Measurements from ENCODE around the gene TCN2. TPM values are rescaled to one million over a fixed set of nuclear protein-coding genes. Genes with fewer than 3 reads are reported as not detected.
"Not testable (repeated sequence)": the region's sequence is repeated elsewhere in the genome, so short reads cannot be mapped to it uniquely, and the experiment has no call there.

Gene TCN2
- total RNA-seq, 1 donor from 2014 or later: 14.6 TPM

DNA sequence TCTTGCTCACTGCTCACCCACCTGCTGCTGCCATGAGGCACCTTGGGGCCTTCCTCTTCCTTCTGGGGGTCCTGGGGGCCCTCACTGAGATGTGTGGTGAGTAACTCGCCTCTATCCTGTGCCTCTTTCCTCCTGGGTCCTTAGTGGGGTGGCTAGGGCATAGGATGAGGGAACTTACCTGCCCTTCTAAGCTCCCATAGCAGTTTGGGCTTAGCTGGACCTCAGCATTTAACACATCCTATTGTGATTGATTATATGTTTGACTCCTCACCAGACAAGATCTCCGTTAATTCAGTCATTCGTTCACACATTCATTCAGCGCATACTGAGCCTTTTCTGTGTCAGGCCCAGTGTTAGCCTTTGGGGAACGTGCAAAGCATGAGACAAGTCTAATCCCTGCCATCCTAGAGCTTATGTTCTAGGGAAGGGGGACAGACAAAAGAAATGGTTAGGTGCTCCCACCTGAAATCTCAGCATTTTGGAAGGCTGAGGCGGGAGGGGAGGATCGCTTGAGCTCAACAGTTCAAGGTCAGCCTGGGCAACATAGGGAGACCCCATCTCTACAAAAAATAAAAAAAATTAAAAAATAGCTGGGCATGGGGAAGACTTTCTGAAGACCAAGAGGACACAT lies 441 bp downstream of the TCN2 start:
- DNase-seq (peak; percentile 10), ATAC-seq (no peak)
- intact Hi-C loops (cut with micrococcal nuclease): no loop called here

DNA sequence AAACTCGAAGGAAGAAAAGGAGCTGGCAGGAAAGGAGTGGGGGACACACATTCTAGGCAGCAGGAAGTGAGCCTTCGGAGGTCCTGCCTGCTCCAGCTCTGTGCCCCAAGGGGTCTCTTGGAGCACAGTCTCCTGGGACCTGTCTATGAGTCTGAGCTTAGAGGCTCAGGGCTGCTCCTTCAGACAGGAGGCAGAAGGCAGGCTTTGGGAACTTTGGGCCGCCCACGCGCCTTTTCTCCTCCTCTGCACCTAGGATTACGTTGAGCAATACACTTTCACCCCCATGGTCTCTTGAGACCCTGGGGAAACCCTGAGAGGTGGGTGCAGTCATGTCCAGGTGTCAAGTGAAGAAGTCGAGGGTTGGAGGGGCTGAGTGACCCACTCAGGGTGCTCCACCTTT lies 965 bp downstream of the TCN2 start:
- intact Hi-C loops (cut with micrococcal nuclease): no loop called here

DNA sequence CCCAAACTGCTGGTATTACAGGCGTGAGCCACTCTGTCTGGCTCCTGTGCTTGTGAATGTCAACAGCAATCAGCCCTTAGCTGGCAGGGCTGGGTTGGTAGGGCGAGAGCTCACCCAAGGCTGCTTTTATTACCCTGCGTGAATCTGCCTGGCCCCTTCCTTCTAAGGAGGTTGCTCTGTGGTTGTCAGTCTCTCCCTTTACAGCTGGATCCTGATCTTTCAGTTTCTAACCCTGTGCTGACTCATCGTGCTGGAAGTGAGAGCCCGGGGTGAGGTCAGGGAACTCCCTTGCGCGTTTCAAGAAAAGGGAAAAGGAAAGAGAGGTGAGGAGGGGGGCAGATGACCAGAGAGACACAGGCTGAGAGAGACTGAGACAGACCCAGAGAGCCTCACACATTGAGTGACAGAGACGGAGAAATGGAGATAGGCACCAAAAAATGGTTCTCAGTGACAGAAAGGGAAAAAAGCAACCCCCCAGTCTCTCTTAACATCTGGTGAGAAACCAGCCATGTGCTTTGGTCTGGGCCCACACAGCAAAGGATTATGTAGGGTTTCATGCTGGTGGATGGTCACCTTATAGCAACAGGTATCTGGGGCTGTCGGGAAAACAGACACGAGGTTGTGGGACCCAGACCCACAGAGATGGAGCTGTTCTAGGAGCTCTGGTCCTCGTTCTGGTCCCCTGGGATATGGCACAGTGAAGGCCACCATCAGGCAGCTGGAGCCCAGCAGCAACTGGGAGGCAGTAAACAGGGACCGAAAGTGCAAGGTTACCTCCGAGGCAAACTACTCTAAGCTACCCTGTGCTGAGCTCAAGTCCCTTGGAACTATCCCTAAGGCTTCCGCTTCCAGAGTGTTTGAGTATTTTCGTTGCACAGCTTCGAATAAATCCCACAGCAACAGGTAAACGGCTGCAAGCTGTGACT lies 2.5 kb downstream of the TCN2 start:
- ATAC-seq (peak; percentile 53), DNase-seq (peak; percentile 35)
- intact Hi-C loops (cut with micrococcal nuclease): no loop called here

More for the DNA sequence above, 965 bp downstream of the TCN2 start:
- DNase-seq: peak; percentile 16
- no peak for ATAC-seq

DNA sequence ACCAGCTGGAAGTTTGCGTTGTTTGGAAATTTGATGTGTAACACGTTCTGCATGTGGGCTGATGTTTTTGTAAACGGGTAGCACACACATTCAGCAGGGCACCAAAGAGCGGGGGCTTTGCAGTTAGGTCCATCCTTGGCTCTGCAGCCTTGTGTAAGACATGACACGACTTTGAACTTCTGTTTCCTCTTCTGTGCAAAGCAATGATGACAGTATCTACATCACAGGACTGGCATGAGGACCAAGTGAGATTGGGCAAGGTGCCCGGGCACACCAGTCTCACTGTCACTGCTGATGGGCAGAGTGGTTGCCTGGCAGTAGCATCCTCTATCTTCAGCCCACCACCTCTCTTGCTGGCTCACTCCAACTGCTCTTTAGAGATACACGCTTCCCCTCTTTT lies 3.3 kb downstream of the TCN2 start:
- no peak for ATAC-seq
- peak; percentile 57 for DNase-seq
- intact Hi-C loops (cut with micrococcal nuclease): no loop called here

DNA sequence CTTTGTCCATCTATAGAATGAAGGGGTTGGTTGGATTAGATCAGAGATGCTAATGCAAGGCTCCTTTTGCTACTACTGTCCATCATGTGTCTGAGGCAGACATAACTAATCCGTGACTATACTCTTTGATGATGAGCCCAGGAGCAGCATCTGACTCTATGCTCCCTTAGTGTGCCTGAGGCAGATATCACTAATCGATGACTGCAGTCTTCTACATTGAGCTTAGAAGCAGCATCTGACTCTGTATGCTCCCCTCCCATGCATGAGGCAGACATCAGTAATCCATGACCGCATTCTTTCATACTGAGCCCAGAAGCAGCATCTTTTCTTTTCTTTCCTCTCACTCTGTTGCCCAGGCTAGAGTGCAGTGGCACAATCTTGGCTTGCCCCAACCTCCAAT lies 4.2 kb downstream of the TCN2 start:
- ATAC-seq: no peak
- no peak for DNase-seq
- intact Hi-C loops (cut with micrococcal nuclease): no loop called here

DNA sequence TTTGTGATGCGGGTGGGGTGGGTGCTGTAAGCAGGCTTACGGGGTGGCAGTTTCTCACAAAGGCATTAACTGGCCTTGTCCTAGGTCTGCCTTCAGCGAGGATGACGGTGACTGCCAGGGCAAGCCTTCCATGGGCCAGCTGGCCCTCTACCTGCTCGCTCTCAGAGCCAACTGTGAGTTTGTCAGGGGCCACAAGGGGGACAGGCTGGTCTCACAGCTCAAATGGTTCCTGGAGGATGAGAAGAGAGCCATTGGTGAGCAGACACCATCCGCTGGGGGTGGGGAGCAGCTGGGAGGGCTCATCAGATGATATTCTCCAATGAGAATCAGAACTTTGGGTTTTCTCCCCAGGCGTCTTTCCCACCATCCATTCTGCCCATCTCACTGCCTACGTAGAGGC lies 5.8 kb downstream of the TCN2 start:
- no peak for ATAC-seq
- intact Hi-C loops (cut with micrococcal nuclease): no loop called here
- peak; percentile 7 for DNase-seq

DNA sequence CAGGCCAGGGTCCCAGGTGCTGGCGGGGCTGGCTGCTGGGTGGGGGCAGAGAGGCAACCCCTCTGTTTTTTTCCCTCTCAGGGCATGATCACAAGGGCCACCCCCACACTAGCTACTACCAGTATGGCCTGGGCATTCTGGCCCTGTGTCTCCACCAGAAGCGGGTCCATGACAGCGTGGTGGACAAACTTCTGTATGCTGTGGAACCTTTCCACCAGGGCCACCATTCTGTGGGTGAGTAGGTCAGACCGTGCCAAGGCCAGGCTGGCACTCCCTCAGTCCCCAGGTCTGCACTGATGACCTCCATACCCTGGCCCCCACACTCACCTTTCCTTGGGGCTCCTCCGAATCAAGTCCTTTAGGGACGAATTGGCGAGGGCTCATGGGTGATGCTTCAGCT lies 7.3 kb downstream of the TCN2 start:
- intact Hi-C loops (cut with micrococcal nuclease): no loop called here
- ATAC-seq (no peak), DNase-seq (peak; percentile 7)

DNA sequence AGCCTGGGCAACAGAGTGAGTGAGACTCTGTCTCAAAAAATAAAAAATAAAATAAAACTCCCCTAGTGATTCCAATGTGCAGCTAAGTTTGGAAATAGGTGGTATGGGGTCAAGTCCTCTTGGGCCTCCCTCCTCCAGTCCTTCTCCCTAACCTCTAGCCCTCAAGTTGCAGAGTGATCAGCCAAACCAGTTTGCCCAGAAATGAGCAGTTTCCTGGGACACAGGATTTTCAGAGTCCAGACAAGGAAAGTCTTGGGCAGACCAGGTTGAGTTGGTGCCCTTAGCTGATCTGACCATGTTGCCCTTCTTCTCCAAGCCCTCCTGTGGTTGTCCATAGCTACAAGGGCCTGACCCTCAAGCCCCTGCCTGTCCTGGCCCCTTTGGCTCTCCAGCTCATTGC lies 7.9 kb downstream of the TCN2 start:
- intact Hi-C loops (cut with micrococcal nuclease): no loop called here
- ATAC-seq: no peak
- DNase-seq: no peak

DNA sequence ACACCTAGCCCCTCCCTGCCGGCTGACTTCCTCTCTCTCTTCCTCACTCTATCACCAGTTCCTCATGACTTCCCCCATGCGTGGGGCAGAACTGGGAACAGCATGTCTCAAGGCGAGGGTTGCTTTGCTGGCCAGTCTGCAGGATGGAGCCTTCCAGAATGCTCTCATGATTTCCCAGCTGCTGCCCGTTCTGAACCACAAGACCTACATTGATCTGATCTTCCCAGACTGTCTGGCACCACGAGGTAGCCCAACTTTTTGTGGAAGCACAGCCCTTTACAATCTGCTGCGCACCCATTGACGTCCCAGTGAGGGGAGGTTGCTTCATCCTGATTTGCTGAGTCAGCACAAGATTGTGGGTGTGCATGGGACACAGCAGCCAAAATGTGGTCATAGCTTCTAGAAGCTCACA lies 8.6 kb downstream of the TCN2 start:
- ATAC-seq (peak; percentile 41), DNase-seq (no peak)
- intact Hi-C loops (cut with micrococcal nuclease): no loop called here

GRCh38 chr22:30617819-30618218 lies 10.8 kb downstream of the TCN2 start:
- intact Hi-C loops (cut with micrococcal nuclease): no loop called here

DNA sequence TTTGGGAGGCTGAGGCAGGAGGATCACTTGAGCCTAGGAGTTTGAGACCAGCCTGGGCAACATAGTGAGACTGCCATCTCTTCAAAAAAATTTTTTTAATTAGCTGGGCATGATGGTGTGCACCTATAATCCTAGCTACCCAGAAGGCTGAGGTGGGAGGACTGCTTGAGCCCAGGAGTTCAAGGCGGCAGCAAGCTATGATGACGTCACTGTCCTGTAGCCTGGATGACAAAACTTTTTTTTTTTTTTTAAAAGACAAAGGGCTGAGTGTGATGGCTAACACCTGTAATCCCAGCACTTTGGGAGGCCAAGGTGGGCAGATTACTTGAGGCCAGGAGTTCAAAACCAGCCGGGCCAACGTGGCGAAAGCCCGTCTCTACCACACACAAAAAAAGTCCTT lies 12.9 kb downstream of the TCN2 start:
- DNase-seq; ATAC-seq; intact Hi-C loops (cut with micrococcal nuclease): not testable (repeated sequence)

More at GRCh38 chr22:30617819-30618218, 10.8 kb downstream of the TCN2 start:
- ATAC-seq (no peak), DNase-seq (no peak)

GRCh38 chr22:30626413-30626812 lies 19.4 kb downstream of the TCN2 start:
- no peak for ATAC-seq
- DNase-seq: no peak
- intact Hi-C loops (cut with micrococcal nuclease): no loop called here

- intact Hi-C loops (cut with micrococcal nuclease): no loop called here
- DNase-seq: no peak
- no peak for ATAC-seq
Observed at GRCh38 chr22:30627471-30627870, 20.5 kb downstream of the TCN2 start.

DNA sequence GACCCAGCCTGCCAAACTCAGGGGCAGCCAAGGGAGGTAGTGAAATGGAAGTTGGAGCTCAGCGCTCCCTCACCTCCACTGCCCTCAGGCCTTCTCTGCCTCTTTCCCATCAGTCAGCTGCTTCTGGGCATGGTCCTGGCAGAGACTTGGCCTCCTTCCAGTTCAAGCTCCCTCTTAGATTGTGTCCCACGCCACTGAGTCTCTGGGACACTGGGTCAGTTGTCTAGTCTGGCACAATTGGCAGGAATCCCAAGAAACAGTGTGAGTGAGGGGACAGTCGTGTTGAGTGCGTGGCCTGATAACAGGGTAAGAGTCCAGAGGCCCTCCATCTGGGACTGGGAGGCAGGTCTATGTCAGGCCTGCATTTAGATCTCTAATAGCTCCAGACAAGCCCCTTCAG lies 21.5 kb downstream of the TCN2 start:
- intact Hi-C loops (cut with micrococcal nuclease): no loop called here
- ATAC-seq: peak; percentile 94
- peak; percentile 41 for DNase-seq

DNA sequence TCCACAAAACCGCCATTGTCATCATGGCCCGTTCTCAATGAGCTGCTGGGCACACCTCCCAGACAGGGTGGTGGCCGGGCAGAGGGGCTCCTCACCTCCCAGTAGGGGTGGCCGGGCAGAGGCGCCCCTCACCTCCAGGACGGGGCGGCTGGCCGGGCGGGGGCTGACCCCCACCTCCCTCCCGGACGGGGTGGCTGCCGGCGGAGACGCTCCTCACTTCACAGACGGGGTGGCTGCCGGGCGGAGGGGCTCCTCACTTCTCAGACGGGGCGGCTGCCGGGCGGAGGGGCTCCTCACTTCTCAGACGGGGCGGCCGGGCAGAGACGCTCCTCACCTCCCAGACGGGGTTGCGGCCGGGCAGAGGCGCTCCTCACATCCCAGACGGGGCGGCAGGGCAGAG lies 24.5 kb downstream of the TCN2 start:
- ATAC-seq; DNase-seq; intact Hi-C loops (cut with micrococcal nuclease): not testable (repeated sequence)

DNA sequence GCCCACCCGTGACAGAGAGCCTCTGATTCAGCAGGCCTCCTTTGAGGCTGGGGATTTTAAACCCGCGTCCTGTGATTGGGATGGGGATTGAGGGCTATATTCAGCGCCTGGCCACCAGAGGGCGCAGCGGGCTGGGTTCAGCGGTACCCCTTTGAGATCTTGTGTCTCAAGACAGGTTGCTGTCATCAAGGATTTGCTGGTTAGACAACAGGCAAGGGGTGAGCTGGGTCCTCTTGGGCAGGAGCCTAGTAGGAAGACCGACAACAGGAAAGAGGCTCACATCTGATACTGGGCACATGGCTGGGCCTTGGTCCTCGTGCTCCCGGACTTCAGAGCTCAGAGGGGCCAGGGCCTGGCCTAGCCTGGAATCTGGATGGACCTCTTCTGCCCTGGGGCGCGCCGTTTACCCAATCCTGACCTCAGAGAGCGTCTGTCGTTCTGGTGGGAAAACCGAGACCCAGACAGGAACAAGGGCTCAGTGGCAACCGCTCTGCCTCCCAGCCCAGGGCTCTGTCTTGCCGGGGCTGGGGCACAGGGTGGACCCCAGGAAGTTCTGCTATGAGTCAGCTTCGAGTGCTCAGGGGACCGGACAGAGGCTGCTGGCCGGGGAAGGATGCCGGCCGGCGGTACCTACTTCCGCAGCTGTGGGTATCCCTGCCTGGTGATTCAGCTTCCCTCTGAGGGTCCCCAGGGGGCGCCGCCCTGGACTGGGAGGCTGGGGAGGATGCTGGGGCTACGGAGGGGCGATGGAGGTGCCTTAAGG lies 27.7 kb downstream of the TCN2 start:
- DNase-seq (peak; percentile 90), ATAC-seq (peak; percentile 76)
- intact Hi-C loops (cut with micrococcal nuclease): loop anchor here (5.0 kb wide), 1 partner anchor 123 kb away; no protein-coding TSS in a partner anchor

DNA sequence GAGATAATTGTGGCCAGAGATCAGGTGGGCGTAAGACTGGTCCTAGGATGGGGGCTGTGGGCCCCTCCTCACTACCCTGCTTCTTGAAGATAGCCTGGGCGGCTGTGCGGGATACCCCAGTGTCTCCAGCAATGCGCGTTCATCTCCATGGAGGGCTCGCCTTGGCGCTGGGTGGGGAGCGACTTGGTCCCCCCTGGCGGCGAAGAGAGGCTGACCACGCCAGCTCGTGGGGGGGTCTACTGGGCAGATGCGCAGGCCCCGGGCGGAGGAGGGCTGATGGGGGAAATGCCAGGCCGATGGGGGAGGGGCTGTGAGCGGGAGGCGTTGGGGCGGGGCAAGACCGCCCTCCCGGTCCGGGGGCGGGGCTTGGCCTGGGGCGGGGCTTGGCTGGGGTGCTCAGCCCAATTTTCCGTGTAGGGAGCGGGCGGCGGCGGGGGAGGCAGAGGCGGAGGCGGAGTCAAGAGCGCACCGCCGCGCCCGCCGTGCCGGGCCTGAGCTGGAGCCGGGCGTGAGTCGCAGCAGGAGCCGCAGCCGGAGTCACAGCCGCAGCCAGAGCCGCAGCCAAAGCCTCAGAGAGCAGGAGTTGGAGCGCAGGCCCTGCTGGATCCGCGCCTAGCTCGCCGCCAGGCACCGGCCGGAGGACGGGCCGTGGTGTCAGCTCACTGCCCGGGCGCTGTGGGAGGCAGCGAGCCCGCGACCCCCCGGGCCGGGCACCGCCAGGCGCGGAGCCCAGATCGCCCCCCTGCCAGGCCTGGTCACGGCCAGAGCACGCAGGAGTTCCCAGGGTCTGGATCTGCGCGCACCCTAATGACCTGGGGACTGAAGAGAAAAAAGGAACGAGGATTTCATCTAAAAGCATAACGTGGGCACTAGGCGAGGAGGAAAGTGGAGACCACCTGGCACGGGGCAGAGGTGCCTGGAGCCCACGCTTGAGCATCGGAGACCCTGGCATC lies 28.6 kb downstream of the TCN2 start, which contains the start of gene SLC35E4:
Gene SLC35E4 (plus strand): TSS at position 509 of the 953 bp plus-strand sequence. CDS start 670 bp downstream, outside the sequence.
- intact Hi-C loops (cut with micrococcal nuclease): loop anchor here (5.0 kb wide), 1 partner anchor 122 kb away; no protein-coding TSS in a partner anchor
- ATAC-seq (peak; percentile 96), DNase-seq (peak; percentile 97)
